NCI-H2227 (cell line): ENCODE measurements around the gene NAGLU.

Experiments
- DNase-seq: peaks from one replicate; lab custom pipeline; 2025; ENCODE audit not compliant: unreplicated experiment; lab: John Stamatoyannopoulos, UW

The NAGLU gene

GRCh38 chr17:42586514-42587230, 50.6 kb downstream of the NAGLU start:
- no peak for DNase-seq

GRCh38 chr17:42590886-42591285, 54.8 kb downstream of the NAGLU start:
- no peak for DNase-seq

- DNase-seq, result no peak
These were observed 55.4 kb downstream of the NAGLU start for GRCh38 chr17:42591411-42591810.
